ENCODE data around the gene WNT9A.

- TF ChIP-seq YY1 (IDR thresholded peaks at IDR 0.05; ENCODE audit: low read depth): no peak
- no peak for TF ChIP-seq POLR2AphosphoS5 (IDR thresholded peaks at IDR 0.05; ENCODE audit: low read depth, low read length)
- TF ChIP-seq EP300 (IDR thresholded peaks at IDR 0.05; ENCODE audit: borderline replicate concordance in 1 of 2, low read depth in 1 of 2, low read length in 1 of 2): no peak
- TF ChIP-seq REST (IDR thresholded peaks at IDR 0.05; ENCODE audit: low read depth, low read length): no peak
- TF ChIP-seq RFX5 (IDR thresholded peaks at IDR 0.05; ENCODE audit: low read length): no peak
- no peak for TF ChIP-seq RAD21 (IDR thresholded peaks at IDR 0.05; ENCODE audit: low read length)
- no peak for TF ChIP-seq NRF1 (IDR thresholded peaks at IDR 0.05; ENCODE audit: low read depth, low read length)
- TF ChIP-seq CHD2 (IDR thresholded peaks at IDR 0.05; ENCODE audit: low read length, partially characterized antibody): no peak
- TF ChIP-seq TCF12 (IDR thresholded peaks at IDR 0.05): no peak
These were observed 1.7 kb upstream of the WNT9A start for GRCh38 chr1:227949341-227949921.

Data from SK-N-SH (cell line).